GM18505 (cell line): ENCODE results near the gene SLC7A10.
"Not testable (repeated sequence)": the region's sequence is repeated elsewhere in the genome, so short reads cannot be mapped to it uniquely, and the experiment has no call there.

Experiments used
- ATAC-seq: cut with Tn5 transposase; IDR thresholded peaks from one replicate; pipeline ENCODE4 v1.9.1; 2021; ENCODE audit not compliant: unreplicated experiment
- POLR2A ChIP-seq: IDR thresholded peaks from 4 replicates; pipeline ENCODE4 v1.6.1; 2011; ENCODE audit warnings: borderline replicate concordance; ENCODE audit not compliant: insufficient read depth, insufficient read length; ENCODE audit errors: extremely low read depth

The SLC7A10 gene

DNA sequence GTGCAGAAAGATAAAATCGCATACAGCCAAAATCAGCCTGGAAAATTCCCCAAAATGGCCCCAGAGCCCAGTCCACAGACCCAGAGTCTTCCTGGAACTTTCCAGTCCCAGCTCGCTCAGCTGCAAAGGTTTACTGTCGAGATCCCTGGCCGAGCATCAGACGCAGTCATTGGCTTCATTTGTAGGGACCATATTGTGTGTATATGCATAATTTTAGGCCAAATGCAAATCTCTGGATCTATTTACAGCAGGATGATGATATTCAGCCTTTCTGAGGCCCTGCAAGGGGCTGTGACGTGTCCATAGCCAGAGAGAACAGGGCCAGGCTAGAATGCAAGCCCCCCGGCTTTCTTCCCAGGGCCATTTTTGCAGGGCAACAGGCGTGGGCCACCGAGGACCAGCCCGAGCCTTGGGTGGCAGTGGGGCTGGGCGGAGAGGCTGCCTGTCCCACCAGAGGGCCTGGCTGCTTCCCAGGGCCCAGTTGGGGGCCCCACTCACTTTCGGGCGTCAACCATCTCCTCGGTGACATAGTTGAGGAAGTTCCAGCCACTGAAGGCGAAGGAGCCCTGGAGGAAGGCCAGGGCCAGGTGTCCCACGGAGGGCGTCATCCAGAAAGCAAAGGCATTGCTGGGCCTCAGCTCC is 13.7 kb downstream of the SLC7A10 start:
- no peak for TF ChIP-seq POLR2A
- no peak for ATAC-seq

DNA sequence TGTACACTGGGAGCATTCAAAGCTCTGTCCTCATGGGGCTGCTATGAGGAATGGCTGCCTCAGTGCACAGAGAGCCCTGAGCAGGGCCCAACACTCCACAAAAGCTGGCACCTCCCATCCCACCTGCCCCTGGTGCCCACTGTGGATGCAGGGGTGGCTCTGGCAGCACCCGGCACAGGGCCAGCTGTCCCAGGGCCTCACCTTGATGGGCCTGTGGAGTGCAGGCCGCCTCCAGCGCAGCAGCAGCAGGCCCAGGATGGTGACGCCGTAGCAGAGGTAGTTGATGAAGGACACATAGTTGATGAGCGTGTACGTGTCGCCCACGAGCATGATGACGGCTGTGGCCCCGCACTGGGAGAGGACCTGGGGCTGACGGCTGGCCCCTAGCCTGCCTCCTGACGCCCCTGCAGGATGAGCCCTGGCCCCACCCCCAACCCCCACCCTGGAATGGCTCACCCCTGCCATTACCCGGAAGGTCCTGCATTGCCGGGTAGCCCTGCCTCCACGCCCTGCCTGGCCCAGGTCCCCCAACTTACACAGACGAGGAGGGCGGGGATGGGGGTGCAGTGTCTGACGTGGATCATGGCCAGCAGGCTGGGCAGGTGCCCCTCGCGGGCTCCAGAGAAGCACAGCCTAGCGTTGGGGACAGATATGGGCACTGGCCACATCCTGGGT is 15.2 kb downstream of the SLC7A10 start:
- no peak for ATAC-seq
- no peak for TF ChIP-seq POLR2A

DNA sequence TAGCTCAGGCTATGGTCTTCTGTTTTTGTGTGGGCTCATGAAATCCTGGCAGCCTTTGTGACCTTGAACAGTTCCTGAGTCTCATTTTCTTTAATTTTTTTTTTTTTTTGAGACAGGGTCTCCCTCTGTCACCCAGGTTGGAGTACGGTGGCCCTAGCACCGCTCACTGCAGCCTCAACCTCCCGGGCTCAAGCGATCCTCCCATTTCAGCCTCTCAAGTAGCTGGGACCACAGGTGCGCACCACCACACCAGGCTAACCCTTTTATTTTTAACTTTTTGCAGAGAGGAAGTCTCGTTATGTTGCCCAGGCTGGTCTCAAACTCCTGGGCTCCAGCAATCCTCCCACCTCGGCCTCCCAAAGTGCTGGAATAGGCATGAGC is 15.8 kb downstream of the SLC7A10 start:
- not testable (repeated sequence) for ATAC-seq

DNA sequence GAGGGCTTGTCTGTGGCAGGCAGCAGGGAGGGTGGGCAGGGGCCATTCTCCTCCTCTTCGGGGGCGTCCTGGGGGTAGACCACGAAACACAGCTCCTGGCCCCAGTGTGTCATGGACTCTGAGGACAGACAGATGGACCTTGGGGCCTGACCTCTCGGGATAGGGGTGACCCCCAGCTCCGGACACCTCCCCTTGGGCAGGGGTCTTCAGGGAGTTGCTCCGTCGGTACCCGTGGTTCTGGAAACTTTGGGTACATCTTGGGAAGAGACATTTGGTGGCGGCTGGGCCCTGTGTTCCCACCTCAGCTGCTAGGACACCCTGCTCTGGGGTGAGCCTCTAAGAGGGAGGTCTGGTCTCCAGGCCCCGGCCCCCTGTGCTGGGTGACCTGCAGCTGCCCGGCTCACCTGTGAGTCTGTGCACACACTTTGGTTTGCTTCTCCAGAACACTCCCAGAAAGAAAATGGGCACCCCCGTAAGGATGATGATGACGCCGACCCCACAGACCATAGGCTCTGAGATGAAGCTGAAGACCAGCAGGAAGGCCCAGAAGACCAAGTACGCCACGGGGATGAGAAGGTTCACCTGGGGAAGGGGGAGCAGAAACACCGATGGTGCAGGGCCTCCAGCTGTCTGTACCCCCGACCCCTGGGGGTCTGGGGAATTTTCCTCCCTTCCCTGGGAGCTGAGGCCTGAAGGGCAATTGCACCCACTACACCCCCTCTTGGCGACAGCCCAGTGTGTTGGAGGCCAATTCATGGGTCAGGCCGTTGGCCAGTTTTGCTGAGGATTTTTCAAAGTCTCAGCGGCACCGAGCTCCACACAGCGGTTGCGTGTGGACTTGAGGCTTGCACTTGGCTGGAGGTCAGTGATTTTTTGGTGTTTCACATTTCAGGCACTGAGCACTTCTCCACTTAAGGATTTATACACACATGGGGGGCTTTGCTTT is 16.5 kb downstream of the SLC7A10 start:
- no peak for ATAC-seq
- no peak for TF ChIP-seq POLR2A

DNA sequence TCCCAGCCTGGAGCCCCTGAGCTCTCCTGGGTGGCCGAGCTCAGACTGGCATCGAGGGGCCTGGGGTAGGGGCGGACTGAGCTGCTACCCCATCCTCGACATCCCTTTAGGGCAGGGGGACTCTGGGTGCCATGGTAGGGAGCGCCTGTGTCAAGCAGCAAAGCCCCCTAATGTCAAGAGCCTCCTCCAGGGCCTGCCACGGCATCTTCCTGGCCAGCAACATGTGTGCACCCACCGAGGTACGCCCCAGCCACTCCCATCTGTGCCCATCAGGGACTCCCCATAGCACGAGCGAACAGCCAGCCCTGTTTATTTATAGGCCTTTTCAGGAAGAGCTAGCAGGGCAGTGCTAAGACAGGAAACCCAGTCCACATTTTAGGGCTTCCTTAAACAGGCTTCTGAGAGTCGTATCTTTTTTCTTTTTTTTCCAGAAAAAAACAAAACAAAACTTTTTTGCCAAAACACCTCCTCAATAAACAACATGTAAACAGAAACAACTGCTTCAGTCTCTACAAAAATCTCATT is 17.2 kb downstream of the SLC7A10 start:
- no peak for TF ChIP-seq POLR2A
- ATAC-seq, result no peak

DNA sequence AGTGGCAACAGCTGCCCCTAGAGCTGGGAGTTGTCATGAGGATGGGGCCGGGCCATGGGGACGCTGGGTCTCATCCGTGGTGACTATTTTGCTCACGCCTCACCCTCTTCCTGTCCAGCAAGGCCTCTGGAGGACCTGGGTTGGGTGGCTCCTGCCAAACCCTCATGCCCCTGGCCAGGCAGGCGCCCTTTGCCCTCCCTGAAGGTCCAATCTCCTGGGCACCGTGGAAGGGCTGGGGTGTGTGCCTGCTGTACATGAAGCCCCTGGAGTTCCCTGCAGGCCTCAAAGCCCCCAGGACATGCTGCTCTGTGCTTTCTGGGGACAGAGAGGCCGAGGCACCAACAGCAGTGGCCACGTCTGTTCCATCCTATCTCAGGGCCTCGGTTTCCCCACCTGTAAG is 17.7 kb downstream of the SLC7A10 start:
- no peak for TF ChIP-seq POLR2A
- no peak for ATAC-seq

DNA sequence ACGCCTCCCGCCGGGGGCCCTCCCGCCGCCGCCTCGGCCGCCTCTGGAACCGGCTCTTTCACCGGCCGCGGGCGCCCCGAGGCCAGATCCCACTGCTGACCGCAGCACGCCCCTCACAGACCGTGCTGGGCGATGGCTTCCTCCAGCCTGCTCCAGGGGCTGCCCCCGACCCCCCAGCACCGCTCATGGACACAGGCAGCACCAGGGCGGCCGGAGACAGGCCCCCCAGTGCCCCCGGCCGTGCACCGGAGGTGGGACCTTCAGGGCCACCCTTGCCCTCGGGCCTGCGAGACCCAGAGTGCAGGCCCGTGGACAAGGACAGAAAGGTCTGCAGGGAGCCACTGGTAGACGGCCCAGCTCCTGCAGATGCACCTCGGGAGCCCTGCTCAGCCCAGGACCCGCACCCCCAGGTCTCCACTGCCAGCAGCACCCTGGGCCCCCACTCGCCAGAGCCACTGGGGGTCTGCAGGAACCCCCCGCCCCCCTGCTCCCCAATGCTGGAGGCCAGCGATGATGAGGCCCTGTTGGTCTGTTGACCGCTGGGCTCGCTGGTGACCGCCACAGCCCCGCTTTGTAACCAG is 18.5 kb downstream of the SLC7A10 start:
- no peak for TF ChIP-seq POLR2A

DNA sequence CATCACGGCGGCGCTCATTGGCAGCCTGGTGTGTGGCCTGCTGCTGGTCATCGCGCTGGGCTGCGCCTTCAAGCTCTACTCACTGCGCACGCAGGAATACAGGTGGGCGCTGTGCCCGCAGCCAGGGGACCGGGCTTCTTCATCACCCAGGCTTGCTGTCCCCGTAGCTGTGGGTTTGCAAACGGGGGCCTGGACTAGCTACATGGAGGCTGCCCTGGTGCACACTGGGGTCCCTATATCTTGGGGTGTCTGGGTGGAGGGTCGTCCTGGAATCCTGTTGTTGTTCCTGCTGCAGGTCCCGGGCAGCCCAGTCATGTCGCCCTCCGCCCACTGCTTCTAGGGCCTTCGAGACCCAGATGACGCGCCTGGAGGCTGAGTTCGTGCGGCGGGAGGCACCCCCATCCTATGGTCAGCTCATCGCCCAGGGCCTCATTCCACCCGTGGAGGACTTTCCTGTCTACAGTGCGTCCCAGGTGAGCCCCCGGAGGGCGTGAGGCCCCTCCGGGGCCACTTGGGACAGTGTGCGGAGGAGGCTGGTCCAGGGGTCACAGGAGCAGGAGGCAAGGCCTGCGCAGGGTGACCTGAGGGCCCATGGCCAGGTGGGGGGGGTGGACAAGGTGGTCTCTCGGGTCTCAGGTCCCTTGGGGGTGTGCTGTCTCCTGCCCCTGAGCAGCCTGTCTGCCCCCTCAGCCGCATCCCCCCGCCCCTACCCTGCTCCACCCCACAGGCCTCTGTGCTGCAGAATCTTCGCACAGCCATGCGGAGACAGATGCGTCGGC is 19.2 kb downstream of the SLC7A10 start:
- no peak for TF ChIP-seq POLR2A
- no peak for ATAC-seq

More for the DNA sequence above, 18.5 kb downstream of the SLC7A10 start:
- no peak for ATAC-seq

DNA sequence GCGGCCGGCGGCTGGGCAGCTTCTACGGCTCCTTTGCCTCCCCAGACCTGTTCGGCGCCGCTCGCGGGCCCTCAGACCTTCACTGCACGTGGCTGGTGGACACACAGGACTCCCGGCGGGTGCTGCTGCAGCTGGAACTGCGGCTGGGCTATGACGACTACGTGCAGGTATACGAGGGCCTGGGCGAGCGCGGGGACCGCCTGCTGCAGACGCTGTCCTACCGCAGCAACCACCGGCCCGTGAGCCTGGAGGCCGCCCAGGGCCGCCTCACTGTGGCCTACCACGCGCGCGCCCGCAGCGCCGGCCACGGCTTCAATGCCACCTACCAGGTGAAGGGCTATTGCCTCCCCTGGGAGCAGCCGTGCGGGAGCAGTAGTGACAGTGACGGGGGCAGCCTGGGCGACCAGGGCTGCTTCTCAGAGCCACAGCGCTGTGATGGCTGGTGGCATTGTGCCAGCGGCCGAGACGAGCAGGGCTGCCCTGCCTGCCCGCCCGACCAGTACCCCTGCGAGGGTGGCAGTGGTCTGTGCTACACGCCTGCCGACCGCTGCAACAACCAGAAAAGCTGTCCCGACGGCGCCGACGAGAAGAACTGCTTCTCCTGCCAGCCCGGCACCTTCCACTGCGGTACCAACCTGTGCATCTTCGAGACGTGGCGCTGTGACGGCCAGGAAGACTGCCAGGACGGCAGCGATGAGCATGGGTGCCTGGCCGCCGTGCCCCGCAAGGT is 20.0 kb downstream of the SLC7A10 start:
- no peak for ATAC-seq
- TF ChIP-seq POLR2A, result no peak

DNA sequence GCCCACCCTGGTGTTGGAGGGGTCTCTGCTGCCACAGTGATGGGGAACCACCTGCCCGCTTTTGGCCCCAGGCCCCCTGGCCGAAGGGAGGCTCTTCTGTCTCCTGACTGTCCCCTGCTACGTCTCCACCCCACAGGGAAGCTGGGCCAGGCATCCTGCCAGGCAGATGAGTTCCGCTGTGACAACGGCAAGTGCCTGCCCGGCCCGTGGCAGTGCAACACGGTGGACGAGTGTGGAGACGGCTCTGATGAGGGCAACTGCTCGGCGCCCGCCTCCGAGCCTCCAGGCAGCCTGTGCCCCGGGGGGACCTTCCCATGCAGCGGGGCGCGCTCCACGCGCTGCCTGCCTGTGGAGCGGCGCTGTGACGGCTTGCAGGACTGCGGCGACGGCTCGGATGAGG is 20.5 kb downstream of the SLC7A10 start:
- no peak for ATAC-seq

DNA sequence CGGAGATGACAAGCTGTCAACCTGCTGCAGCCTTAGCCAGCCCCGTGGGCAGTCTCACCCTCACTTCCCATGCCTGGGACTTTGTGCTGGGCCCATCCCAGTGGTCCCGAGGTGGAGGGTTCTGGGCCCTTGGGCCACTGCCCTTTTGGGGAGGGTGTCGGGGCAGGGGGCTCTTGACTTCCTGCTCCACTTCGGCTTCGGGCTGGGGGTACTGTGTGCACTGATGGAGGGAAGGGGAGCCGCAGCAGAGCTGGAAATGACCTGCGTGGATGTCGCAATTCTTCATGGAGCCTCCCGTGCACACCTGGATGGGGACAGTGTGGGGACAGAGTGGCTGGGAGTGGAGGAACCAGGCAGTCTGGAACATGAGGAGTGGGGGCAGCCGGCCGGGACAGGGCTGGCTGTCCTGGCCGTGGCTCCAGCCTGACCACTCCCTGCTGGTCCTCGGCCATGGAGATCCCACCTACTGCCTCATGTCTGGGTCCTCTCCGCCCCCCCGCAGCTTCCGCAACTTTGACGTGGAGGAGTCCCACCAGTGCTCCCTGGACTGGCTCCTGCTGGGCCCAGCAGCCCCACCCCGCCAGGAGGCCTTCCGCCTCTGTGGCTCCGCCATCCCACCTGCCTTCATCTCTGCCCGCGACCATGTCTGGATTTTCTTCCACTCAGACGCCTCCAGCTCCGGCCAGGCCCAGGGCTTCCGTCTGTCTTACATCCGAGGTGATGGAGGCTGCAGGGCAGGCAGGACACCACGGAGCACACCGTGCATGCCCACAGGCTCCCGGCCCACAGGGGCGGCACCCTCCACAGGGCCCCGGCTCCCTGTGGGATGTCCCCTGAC is 21.3 kb downstream of the SLC7A10 start:
- ATAC-seq, result no peak

More for the DNA sequence above, 20.5 kb downstream of the SLC7A10 start:
- TF ChIP-seq POLR2A, result no peak

More for the DNA sequence above, 21.3 kb downstream of the SLC7A10 start:
- TF ChIP-seq POLR2A, result no peak
